ENCODE results near the gene GCNT4. TPM values are rescaled to one million over a fixed set of nuclear protein-coding genes. Genes with fewer than 3 reads are reported as not detected.

Gene GCNT4
- total and polyA plus RNA-seq, 2 experiments from 2014 or later = 2.5 to 5.4 TPM

- no peak overlapping the region for H3K4me3 ChIP-seq
- peaks cover 3% of the 10 kb centered on the region; the same call in 2 of the 3 replicates for H3K36me3 Mint-ChIP-seq (ENCODE audit: low read depth)
- H4K20me1 ChIP-seq (replicated peaks; ENCODE audit: insufficient read depth) = no peaks in the 10 kb centered on the region
- H3K79me2 ChIP-seq (replicated peaks; ENCODE audit: insufficient read depth) = peaks cover 17% of the 10 kb centered on the region
- no peaks in the 10 kb centered on the region for H3K9me3 Mint-ChIP-seq
- H2AFZ ChIP-seq = no peak overlapping the region
- DNase-seq (ENCODE audit: low spot score) (no peak), ATAC-seq (no peak)
- H3K27me3 Mint-ChIP-seq (ENCODE audit: insufficient read depth, low read depth, poor library complexity) = no peaks in the 10 kb centered on the region
- no peak for TF ChIP-seq REST (IDR thresholded peaks at IDR 0.05; ENCODE audit: unreplicated experiment)
- no peak for TF ChIP-seq ZNF114 (CRISPR knock-in tag; IDR thresholded peaks at IDR 0.05)
- no peak for TF ChIP-seq ETS1 (IDR thresholded peaks at IDR 0.05)
- TF ChIP-seq CREB1 (CRISPR knock-in tag; IDR thresholded peaks at IDR 0.05; ENCODE audit: low read depth) = no peak
- no peak for TF ChIP-seq ZNF462 (CRISPR knock-in tag; IDR thresholded peaks at IDR 0.05)
- H3F3A ChIP-seq (replicated peaks; ENCODE audit: low read depth) = no peaks in the 10 kb centered on the region
- H3K4me2 ChIP-seq = no peak overlapping the region
- no peaks in the 10 kb centered on the region for H3K36me3 ChIP-seq (ENCODE audit: insufficient read depth)
- H3K27ac Mint-ChIP-seq = no peak overlapping the region
- H3K4me1 ChIP-seq (ENCODE audit: insufficient read depth) = no peaks in the 10 kb centered on the region
- H3K27ac ChIP-seq (ENCODE audit: low read depth) = no peak overlapping the region
- H3K4me1 Mint-ChIP-seq = peaks cover 4% of the 10 kb centered on the region; the same call in 2 of the 3 replicates
- no peaks in the 10 kb centered on the region for H3K9me2 ChIP-seq (ENCODE audit: insufficient read depth)
- H3K4me3 Mint-ChIP-seq = no peak overlapping the region
- H3K27me3 ChIP-seq (ENCODE audit: insufficient read depth) = no peaks in the 10 kb centered on the region
Observed at GRCh38 chr5:75044406-75044805, 8.0 kb downstream of the GCNT4 start.

Data from GM23338 (cell line).